Suppressor macrophage treated with lipopolysaccharide for 4 hours (primary cell): ENCODE data around the gene MAJIN.
A peak's percentile ranks its signal among the peaks of the same experiment; 100 is the strongest.
"Not testable (repeated sequence)": the region's sequence is repeated elsewhere in the genome, so short reads cannot be mapped to it uniquely, and the experiment has no call there.

Experiments used
- DNase-seq: peaks from one replicate; pipeline ENCODE4 v3.0.0-alpha.2; 2020

Gene MAJIN, protein sequence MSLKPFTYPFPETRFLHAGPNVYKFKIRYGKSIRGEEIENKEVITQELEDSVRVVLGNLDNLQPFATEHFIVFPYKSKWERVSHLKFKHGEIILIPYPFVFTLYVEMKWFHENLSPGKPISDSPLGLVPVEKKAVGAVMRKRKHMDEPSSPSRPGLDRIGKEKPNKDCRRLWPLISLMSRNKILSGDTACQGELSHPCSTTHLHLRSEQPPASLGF

DNA sequence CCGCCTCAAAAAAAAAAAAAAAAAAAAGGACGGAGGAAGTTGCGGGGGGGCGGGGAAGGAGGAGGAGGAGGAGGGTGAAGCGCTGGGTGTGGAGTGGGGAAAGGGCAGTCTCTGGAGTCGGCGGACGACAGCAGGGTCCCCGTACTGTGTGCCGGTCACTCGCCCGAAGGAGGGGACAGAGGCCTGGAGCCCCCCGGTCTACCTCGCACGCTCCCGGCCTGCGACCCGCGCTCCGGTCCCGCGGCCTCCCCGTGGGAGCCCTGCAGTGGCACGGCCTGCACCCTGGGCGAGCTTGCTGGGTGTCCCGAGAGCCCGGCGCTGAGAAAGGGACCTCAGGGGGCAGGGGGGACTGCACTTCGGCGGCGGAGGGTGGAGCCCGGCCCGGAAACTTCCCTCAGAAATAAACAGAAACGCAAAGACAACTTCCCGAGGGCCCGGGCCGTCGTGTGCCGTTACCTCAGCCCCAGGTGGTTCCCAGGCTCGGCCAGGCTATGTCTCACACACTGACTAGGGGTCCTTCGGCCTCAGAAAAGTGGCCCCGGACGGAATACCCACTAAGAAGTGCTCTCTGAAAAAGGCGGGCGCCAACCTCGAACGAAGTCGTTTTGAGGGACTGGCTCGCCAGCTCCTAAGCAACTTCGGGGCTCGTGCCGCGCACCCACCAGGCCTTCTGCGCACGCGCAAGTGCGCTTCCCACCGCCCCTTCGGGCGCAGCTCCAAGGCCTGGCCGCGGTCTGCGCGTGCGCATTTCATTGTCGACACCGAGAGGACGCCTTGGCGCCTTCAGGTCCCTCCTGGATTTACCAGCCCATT, at the start of gene MAJIN:
MAJIN (minus strand) TSS at position 688 of the 813 bp plus-strand sequence. CDS start 12,703 bp downstream, outside the sequence.
- DNase-seq: peak; percentile 91

GRCh38 chr11:65021509-65021908, 49.6 kb upstream of the MAJIN start:
- DNase-seq: no peak

DNA sequence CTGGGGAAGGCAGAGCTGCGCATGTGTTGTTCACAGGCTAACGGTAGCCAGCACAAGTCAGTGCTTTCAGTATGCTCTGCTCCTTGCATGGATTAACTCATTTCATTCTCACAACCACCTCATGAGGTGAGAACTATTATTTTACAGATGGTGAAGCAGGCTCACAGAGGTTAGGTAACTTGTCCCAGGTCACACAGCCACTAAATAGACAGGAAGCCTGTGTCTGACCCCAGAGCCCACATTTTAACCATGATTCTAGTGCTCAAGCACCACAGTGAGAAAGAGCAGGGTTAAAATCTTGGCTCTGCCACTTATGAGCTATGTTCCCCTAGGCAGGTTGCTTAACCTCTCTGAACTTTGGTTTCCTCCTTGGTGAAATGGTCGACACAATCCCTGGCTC, 49.1 kb upstream of the MAJIN start:
- no peak for DNase-seq

DNA sequence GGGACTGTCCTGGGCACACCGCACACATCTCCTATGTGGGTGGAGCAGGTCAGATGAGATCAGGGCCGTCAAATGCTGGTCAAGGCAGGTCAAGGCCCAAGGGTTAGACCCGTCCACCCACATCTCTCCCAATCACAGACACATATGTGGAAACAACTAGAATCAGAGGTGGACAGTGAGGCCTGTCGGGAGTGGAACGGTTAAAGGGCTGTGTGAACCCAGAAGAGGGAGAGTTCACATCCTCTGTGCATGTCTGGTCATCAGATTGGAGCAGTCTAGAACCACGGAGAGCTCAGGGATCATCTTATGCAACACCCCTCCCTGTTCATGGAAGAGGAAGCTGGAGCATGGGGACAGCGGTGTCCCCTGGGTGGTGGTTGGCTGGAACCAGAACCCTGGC, 47.9 kb upstream of the MAJIN start:
- no peak for DNase-seq

GRCh38 chr11:65017937-65018336, 46.0 kb upstream of the MAJIN start:
- no peak for DNase-seq

DNA sequence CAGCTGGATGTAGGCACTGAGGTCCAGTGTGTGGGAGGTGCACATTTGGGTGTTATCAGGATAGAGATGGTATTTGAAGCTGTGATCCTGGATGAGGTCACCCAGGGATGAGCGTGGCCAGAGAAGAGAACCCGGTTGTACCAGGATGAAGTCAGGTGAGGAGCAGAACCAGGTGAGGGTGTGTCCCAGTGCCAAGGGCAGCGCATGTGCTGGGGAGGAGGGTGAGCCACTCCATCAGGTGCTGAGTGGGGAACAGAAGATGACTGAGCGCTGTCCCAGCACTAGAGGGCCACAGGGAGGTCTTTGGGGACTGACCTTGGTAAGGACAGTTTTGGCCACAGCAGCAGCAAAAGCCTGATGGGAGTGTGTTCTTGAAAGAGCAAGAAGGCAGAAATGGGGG, 44.8 kb upstream of the MAJIN start:
- DNase-seq: no peak

DNA sequence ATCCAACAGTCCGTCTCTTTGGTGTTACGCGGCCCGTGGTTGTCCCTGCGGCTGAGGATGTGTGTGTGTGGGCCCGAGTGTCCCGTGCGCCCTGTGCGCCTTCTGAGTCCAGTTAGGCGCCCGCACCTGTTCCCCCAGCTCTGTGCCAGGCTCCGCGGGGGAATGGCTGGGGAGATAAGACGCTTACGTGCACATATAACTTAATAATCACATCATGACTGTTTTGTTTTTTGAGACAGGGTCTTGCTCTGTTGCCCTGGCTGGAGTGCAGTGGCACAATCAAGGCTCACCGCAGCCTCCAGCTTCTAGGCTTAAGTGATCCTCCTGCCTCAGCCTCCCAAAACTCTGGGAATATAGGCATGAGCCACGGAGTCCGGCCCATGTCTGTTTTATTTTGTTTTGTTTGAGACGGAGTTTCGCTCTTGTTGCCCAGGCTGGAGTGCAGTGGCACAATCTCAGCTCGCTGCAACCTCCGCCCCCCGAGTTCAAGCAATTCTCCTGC, 42.9 kb upstream of the MAJIN start:
- DNase-seq: no peak

DNA sequence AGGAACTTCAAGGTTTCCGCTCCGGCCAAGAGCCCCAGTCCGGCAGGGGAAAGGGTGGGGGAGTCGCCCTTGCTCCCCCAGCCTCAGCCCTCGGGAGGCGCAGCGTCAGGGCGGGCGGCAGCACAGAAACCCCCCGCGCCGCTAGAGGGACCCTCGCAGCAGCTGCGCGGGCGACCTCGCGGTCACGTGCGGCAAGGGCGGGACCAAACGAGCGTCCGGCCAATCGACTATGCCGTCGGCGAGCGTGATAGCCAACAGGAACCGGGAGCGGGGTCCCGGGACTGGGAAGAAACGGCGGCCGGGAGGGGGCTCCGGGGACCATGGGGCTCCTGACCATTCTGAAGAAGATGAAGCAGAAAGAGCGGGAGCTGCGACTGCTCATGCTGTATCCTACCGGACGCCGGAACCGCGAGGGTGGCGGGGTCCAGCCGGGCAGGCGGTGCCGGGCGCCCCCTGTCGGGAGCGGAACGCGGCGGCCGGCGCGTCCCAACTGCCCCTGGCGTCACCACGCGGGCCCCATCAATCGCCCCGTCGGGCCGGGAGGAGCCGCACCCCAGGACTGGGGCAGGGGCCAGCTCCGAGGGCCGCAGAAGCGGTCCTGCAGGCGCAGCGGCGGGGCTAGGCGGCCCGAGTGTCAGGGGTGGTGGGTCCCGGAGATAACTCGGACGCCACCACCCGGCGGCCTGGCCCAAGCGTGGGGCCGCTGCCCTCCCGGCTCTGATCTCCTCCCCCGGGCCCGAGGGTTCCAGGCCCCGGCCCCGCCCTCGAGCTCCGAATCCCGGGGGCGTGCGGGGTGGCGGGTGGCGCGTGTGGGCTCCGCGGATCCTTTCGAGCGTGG, 42.2 kb upstream of the MAJIN start, which contains the start of gene ARL2:
ARL2 (plus strand) TSS at position 273 of the 838 bp plus-strand sequence; CDS start at position 321, 48 bp downstream.
- peak; percentile 93 for DNase-seq

DNA sequence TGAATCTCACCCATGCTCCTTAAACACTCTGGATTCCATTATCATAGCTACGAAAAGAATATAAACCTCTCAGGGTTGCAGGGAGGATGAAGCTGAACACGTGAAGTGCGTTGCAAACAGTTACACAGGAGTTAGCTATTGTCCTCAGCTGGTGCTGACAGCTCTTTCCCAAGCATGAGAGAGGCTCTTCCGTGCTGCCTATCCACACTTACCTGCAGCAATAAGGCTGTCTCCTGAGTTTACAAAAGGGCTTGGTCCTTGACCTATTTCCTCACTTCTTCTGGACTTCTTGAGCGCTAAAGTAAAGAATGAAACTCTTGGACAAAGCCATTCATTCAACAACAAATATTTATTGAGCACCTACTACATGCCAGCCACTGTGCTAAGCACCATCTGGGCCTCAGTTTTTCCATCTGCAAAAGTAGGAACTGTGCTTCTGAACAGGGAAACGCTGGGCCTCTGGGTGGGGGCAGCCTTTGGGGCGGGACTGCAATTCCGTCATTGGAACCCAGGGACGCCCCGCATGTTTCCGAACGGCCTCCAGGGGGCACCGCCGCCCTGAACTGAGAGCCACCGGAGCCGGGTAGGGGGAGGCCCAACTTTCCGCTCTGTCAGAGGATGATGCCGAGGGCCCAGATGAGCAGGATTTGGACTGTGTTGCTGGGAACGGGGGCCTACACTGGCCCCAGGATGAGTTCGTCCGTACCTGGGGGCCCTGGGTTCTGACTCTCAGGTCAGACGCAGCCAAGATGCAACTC, 41.4 kb upstream of the MAJIN start:
- peak; percentile 96 for DNase-seq

DNA sequence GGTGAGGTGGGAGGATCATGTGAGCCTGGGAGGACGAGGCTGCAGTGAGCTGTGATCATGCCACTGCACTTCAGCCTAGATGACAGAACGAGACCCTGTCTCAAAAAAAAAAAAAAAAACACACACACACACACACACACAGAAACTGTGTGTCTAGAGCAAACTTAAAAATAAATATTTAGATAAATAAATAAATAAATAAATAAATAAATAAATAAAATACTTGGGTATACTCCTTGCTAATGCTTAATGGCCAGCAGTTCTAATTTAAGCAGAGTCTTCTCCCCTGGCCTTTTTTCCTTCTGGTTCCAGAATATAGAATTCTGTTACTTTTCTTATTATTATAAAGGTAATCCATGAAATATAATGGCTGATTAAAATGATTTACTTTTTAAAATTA, 37.0 kb upstream of the MAJIN start:
- no peak for DNase-seq

- no peak for DNase-seq
Observed at GRCh38 chr11:65008016-65008415, 36.1 kb upstream of the MAJIN start.

DNA sequence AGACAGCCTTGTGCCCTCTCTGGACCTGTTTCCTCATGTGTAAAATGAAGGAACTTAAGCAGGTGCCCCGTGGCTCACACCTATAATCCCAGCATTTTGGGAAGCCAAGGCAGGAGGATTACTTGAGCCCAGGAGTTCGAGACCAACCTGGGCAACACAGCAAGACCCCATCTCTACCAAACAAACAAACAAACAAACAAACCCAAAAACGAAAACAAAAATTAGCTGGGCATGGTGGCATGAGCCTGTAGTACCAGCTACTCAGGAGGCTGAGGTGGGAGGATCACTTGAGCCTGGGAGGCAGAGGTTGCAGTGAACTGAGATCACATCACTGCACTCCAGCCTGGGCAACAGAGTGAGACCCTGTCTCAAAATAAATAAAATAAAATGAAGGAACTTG, 32.1 kb upstream of the MAJIN start:
- DNase-seq: not testable (repeated sequence)

- DNase-seq: no peak
Observed at GRCh38 chr11:65003282-65003681, 31.4 kb upstream of the MAJIN start.

- DNase-seq: no peak
Observed at GRCh38 chr11:65002706-65003105, 30.8 kb upstream of the MAJIN start.

DNA sequence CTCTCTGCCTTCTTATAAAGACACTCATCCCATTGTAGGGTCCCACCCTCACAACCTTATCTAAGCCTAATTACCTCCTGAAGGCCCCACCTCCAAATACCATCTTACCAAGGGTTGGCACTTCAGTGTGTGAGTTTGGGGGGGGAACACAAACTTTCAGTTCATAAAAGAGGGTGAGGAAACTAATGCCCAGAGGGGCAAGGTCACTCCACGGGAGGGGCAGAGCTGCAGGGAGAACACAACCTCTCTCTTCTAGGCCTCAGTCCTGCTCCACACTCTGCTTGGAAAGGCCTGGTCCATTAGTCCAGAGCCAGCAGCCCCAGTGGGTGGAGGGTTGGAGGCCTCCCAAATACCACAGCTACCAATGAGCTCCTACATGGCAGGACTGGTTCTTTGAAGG, 27.6 kb upstream of the MAJIN start:
- DNase-seq: no peak

DNA sequence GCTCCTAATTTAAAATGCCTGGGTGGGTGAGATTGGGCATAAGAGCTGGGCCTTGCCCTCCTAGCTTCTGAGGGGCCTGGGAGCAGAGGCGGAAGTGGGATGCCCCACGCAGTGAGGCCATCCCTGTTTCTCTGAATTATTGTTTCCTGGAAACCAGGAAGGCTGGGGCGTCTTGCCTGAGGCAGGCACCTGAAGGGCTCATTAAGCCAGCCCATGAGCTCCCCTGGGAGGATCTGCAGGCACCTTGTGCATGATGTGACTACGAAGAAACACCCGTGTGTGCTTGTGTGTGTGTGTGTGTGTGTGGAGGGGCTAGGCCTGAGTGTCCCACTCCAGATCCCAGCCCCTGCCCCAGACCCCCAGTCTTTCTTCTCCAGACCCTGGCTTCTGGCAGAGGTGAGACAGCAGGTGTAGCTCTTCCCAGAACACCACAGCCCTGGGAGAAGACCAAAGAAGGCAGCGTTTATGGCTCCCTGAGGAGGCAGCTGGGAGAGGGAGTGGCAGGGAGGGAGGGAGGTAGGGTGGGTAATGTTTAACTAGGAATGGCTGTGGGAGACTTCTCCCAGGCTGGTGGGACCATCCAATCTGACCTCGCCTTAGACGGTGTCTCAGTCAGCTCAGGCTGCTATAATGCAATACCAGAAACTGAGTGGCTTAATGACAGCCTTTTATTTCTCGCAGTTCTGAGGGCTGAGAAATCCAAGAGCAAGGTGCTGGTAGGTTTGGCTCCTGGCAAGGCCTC, 27.0 kb upstream of the MAJIN start:
- DNase-seq: no peak

DNA sequence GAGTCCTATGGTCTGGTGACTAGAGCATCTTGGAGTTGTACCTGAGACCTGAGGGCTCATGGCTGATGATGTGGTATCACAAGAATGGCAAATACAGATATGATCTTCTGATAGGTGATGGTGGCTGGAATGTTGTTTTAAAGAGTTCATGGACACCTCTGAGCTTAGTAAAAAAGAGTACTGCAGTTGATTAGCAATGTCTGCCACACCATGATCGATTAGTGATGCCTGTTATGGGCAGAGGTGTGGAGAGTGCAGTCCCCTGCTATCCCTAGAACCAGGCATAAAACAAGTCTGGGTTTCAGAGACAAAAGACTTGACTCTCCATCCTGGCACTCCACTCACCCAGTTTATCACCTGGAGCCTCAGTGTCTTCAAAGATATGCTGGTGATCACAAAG, 26.2 kb upstream of the MAJIN start:
- DNase-seq: no peak

DNA sequence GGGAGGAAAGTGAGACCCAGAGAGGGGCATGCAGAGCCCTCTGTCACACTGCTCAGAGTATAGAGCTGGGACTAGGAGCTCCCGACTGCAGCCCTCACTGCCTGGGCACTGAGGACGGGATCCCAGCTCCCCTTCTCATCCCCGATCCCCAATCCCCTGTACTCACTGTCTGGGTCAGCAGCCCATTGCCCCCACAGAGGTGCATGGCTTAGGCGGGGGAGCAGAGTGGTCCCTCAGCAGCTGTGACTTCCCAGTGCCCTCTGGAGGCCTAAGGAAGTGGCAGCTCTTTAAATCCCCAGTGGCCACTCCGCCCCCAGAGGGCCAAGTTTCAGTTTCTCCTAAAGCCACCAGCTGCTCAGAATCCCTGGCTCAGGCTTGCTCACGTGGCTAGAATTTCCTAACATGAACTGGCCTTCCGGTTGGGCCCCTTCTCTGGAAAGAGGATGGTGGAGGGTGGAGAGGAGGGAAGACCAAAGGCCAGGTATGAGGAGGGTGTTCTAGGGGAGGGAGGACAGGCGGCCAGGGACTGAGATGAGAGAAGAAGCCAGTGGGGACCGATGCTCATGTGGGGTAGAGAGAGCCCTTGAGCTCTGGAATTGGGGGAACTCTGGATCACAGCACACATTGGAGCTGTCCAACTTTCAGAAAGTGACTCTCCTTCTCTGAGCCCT, 24.9 kb upstream of the MAJIN start, which contains the start of gene BATF2:
BATF2 (minus strand) TSS at position 262 of the 671 bp plus-strand sequence; CDS start at position 205, 57 bp downstream.
- peak; percentile 96 for DNase-seq

DNA sequence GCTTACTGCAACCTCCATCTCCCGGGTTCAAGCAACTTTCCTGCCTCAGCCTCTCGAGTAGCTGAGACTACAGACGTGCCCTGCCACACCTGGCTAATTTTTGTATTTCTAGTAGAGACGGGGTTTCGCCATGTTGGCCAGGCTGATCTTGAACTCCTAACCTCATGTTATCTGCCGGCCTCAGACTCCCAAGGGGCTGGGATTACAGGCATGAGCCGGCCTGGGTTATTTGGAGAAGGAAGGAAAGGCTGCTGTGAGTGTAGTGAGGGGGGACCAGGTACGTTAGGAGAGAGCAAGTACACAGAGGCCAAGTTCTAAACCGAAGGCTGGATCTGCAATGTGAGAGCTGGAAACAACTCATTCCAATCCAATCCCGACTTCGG, 24.4 kb upstream of the MAJIN start:
- no peak for DNase-seq

GRCh38 chr11:64994318-64994717, 22.4 kb upstream of the MAJIN start:
- no peak for DNase-seq
